H1 (cell line): Measurements from ENCODE around the gene GPBP1L1. TPM values are rescaled to one million over a fixed set of nuclear protein-coding genes. Genes with fewer than 3 reads are reported as not detected.

ENCODE experiments used
- BRCA1 ChIP-seq: IDR thresholded peaks from 2 replicates; pipeline ENCODE4 v1.6.1; 2012; ENCODE audit warnings: low read depth, low read length, improper control_type of control experiment
- CBX5 ChIP-seq: fragments of 300-800, 300-1000 bp; sonication (generic); IDR thresholded peaks from 2 replicates; pipeline ENCODE4 v1.7.1; 2016; ENCODE audit warnings: antibody characterized with exemption, low read length, low read depth
- CEBPB ChIP-seq: IDR thresholded peaks from 2 replicates; pipeline ENCODE4 v1.6.1; 2012; ENCODE audit warnings: low read depth, low read length
- CREB1 ChIP-seq: IDR thresholded peaks from 2 replicates; pipeline ENCODE4 v1.6.1; 2012; ENCODE audit warnings: inconsistent platforms
- CTBP2 ChIP-seq: IDR thresholded peaks from 2 replicates; pipeline ENCODE4 v1.7.0; 2011; ENCODE audit warnings: borderline replicate concordance, mild to moderate bottlenecking, moderate library complexity, mixed read lengths, low read length; ENCODE audit not compliant: insufficient read depth, insufficient read length
- HDAC6 ChIP-seq: IDR thresholded peaks from one replicate; pipeline ENCODE4 v1.7.1; 2012; ENCODE audit warnings: low read depth, mild to moderate bottlenecking, inconsistent platforms, low read length, moderate library complexity
- JUND ChIP-seq: IDR thresholded peaks from 2 replicates; pipeline ENCODE4 v1.6.1; 2011; ENCODE audit warnings: mild to moderate bottlenecking, improper control_type of control experiment, low read length
- POLR2A ChIP-seq, 2 experiments: IDR thresholded peaks; 1 replicate in 1 of 2; 2 replicates in 1 of 2; pipeline ENCODE4 v1.6.1; 2011; ENCODE audit warnings: low read depth in 2 of 2, low read length in 2 of 2, mild to moderate bottlenecking in 2 of 2; ENCODE audit errors: control extremely low read depth in 1 of 2
- RFX5 ChIP-seq: IDR thresholded peaks from 2 replicates; pipeline ENCODE4 v1.6.1; 2011; ENCODE audit warnings: low read depth, low read length, improper control_type of control experiment, borderline replicate concordance
- RXRA ChIP-seq: IDR thresholded peaks from 2 replicates; pipeline ENCODE4 v1.6.1; 2011; ENCODE audit warnings: low read depth, mild to moderate bottlenecking, low read length, moderate library complexity; ENCODE audit not compliant: insufficient read depth
- SAP30 ChIP-seq: fragments of 300-600 bp; sonication (generic); IDR thresholded peaks from 2 replicates; pipeline ENCODE4 v1.7.1; 2012; ENCODE audit warnings: low read length, moderate library complexity, mild to moderate bottlenecking, inconsistent platforms; ENCODE audit not compliant: insufficient read depth, insufficient replicate concordance
- SIRT6 ChIP-seq: IDR thresholded peaks from one replicate; pipeline ENCODE4 v1.7.1; 2012; ENCODE audit warnings: low read length, inconsistent platforms
- SIX5 ChIP-seq: IDR thresholded peaks from 2 replicates; pipeline ENCODE4 v1.6.1; 2011; ENCODE audit warnings: mild to moderate bottlenecking, low read depth, low read length
- SP1 ChIP-seq: IDR thresholded peaks from 2 replicates; pipeline ENCODE4 v1.6.1; 2011; ENCODE audit warnings: low read depth, low read length
- SRF ChIP-seq: IDR thresholded peaks from 2 replicates; pipeline ENCODE4 v1.6.1; 2011; ENCODE audit warnings: mild to moderate bottlenecking, low read depth, low read length, moderate library complexity
- TAF1 ChIP-seq: IDR thresholded peaks from 2 replicates; pipeline ENCODE4 v1.6.1; 2011; ENCODE audit warnings: mild to moderate bottlenecking, low read depth, low read length
- TAF7 ChIP-seq: optimal IDR thresholded peaks from 2 replicates; pipeline ENCODE3; 2011; ENCODE audit warnings: low read depth, mild to moderate bottlenecking, inconsistent platforms, low read length, moderate library complexity, borderline replicate concordance
- TEAD4 ChIP-seq: IDR thresholded peaks from 2 replicates; pipeline ENCODE4 v1.6.1; 2012; ENCODE audit warnings: low read depth, low read length, inconsistent platforms, mixed read lengths
- YY1 ChIP-seq: IDR thresholded peaks from 2 replicates; pipeline ENCODE4 v1.6.1; 2011; ENCODE audit warnings: low read depth, mild to moderate bottlenecking, low read length
- polyA plus RNA-seq, 7 experiments: library from polyadenylated mRNA; depleted of rRNA in 3 of 7; stranded (reverse) in 5 of 7; unstranded in 2 of 7; fragments of >200 nt in 5 of 7; fragments of 200-250 nt in 2 of 7; gene quantifications; 1 replicate in 5 of 7; 2 replicates in 1 of 7; 4 replicates in 1 of 7; pipeline versions ENCODE4 v1.2.1 to v1.2.3, GENCODE V29; 2011 to 2013; ENCODE audit warnings: missing spikeins in 2 of 7, mixed read lengths in 2 of 7
- total RNA-seq: library from RNA; stranded (reverse); fragmentation: NEBNext Ultra II Directional; extraction: Animal tissue kit (Norgen Biotek cat#: 25700); gene quantifications from 2 replicates; pipeline ENCODE4 v1.2.1, GENCODE V29; 2021
- TF ChIP-seq, protein P1 (sequence below): IDR thresholded peaks from 2 replicates; pipeline ENCODE4 v1.6.1; 2011; ENCODE audit warnings: low read depth, mild to moderate bottlenecking, low read length; ENCODE audit not compliant: insufficient read depth
- TF ChIP-seq, protein P2 (sequence below): IDR thresholded peaks from 2 replicates; pipeline ENCODE4 v1.6.1; 2012; ENCODE audit warnings: inconsistent platforms

The GPBP1L1 gene
- total and polyA plus RNA-seq, 2 of the 8 experiments (the other 6 are each of a cell fraction or from before 2014, with no cell fraction given): 70.1 to 119 TPM

- TF ChIP-seq, protein P1, sequence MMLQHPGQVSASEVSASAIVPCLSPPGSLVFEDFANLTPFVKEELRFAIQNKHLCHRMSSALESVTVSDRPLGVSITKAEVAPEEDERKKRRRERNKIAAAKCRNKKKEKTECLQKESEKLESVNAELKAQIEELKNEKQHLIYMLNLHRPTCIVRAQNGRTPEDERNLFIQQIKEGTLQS: no peak; the same call in 1 of the 2 replicates
- TF ChIP-seq POLR2A (IDR thresholded peaks at IDR 0.05; ENCODE audit: control extremely low read depth in 1 of 2, low read depth in 2 of 2, low read length in 2 of 2): peak in 1 of 2 experiments; percentile 77
- TF ChIP-seq CREB1: peak; percentile 88
- TF ChIP-seq CEBPB: peak; percentile 67
- TF ChIP-seq, protein P2, sequence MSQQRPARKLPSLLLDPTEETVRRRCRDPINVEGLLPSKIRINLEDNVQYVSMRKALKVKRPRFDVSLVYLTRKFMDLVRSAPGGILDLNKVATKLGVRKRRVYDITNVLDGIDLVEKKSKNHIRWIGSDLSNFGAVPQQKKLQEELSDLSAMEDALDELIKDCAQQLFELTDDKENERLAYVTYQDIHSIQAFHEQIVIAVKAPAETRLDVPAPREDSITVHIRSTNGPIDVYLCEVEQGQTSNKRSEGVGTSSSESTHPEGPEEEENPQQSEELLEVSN: peak; percentile 46; the same call in 1 of the 2 replicates
- no peak for TF ChIP-seq JUND
- peak; percentile 75; the same call in 1 of the 2 replicates for TF ChIP-seq YY1
- TF ChIP-seq RXRA: no peak
- TF ChIP-seq TAF7: peak; percentile 67
- TF ChIP-seq TAF1: peak; percentile 85
- TF ChIP-seq SIRT6: no peak
- TF ChIP-seq SP1: no peak
- no peak for TF ChIP-seq HDAC6
- TF ChIP-seq RFX5: no peak
- no peak for TF ChIP-seq TEAD4
- TF ChIP-seq BRCA1: no peak
- TF ChIP-seq SRF: no peak; the same call in 1 of the 2 replicates
- TF ChIP-seq SAP30: peak; percentile 51
- no peak for TF ChIP-seq CTBP2
- TF ChIP-seq CBX5: no peak
- TF ChIP-seq SIX5: peak; percentile 95
These were observed 851 bp upstream of the GPBP1L1 start (continued) for GRCh38 chr1:45687014-45687753.
